Esophagus squamous epithelium (tissue), 4 donors: Measurements from ENCODE around the gene DNAJB4.
"Not testable (repeated sequence)": the region's sequence is repeated elsewhere in the genome, so short reads cannot be mapped to it uniquely, and the experiment has no call there.

Experiments
- POLR2A ChIP-seq, 4 donors: fragments of 450-650 bp; IDR thresholded peaks; one replicate each; pipeline ENCODE4 v1.6.1; 2017; ENCODE audit warnings: antibody characterized with exemption in 4 of 4, mild to moderate bottlenecking in 4 of 4, moderate library complexity in 3 of 4
- TF ChIP-seq, protein P1 (sequence below), 6 experiments: fragments of 450-650 bp in 4 of 6; fragments of 200-600 bp in 2 of 6; sonication (generic) in 2 of 6; IDR thresholded peaks; one replicate each; pipeline ENCODE4 v1.5.1; 2016 to 2019; ENCODE audit warnings: antibody characterized with exemption in 6 of 6, mild to moderate bottlenecking in 4 of 6, moderate library complexity in 4 of 6

- TF ChIP-seq, protein P1, sequence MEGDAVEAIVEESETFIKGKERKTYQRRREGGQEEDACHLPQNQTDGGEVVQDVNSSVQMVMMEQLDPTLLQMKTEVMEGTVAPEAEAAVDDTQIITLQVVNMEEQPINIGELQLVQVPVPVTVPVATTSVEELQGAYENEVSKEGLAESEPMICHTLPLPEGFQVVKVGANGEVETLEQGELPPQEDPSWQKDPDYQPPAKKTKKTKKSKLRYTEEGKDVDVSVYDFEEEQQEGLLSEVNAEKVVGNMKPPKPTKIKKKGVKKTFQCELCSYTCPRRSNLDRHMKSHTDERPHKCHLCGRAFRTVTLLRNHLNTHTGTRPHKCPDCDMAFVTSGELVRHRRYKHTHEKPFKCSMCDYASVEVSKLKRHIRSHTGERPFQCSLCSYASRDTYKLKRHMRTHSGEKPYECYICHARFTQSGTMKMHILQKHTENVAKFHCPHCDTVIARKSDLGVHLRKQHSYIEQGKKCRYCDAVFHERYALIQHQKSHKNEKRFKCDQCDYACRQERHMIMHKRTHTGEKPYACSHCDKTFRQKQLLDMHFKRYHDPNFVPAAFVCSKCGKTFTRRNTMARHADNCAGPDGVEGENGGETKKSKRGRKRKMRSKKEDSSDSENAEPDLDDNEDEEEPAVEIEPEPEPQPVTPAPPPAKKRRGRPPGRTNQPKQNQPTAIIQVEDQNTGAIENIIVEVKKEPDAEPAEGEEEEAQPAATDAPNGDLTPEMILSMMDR (IDR thresholded peaks at IDR 0.05), result not testable (repeated sequence)
- TF ChIP-seq POLR2A (IDR thresholded peaks at IDR 0.05), result not testable (repeated sequence)
Observed at GRCh38 chr1:78064886-78065285, 60.1 kb downstream of the DNAJB4 start.
